GM21526 (cell line): ENCODE measurements around the gene MMEL1.
"Not testable (repeated sequence)": the region's sequence is repeated elsewhere in the genome, so short reads cannot be mapped to it uniquely, and the experiment has no call there.

Source experiments
- ATAC-seq: cut with Tn5 transposase; IDR thresholded peaks from one replicate; pipeline ENCODE4 v1.9.1; 2021; ENCODE audit warnings: moderate library complexity; ENCODE audit not compliant: unreplicated experiment, low FRiP score

The MMEL1 gene

DNA sequence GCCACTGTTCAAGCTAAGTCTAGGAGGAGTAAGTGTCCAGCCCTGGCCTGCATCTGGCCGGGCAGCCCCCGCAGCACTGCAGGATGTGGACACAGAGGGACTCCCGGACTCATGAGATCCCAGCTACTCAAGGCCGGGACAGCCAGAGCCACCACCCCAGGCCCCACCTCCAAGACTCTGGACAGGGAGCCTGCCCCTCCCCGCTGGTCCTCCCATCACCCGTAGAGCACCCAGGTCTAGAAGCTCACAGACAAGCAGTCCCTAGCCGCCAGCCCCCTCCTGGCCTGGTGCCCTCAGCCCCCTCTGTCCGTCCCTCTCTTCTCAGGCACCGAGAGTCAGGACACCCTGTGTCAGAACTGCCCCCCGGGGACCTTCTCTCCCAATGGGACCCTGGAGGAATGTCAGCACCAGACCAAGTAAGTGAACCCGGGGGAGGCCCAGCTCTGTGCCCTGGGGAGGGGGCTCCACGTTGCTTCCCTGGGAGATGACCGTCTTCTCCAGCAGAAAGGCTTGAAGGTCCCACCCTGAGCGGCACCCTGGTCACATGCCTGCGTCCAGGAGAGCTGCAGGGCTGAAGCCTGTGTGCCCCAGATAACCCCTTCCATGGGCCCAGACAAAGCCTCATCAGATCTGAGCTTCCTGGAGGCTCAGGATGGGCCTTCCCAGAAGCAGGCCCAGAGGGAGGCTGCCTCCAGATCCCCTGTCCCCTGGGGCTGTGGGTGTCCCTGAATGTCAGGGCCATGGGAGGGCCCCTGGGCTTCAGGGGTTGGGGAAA, 72.3 kb downstream of the MMEL1 start:
- ATAC-seq = no peak

DNA sequence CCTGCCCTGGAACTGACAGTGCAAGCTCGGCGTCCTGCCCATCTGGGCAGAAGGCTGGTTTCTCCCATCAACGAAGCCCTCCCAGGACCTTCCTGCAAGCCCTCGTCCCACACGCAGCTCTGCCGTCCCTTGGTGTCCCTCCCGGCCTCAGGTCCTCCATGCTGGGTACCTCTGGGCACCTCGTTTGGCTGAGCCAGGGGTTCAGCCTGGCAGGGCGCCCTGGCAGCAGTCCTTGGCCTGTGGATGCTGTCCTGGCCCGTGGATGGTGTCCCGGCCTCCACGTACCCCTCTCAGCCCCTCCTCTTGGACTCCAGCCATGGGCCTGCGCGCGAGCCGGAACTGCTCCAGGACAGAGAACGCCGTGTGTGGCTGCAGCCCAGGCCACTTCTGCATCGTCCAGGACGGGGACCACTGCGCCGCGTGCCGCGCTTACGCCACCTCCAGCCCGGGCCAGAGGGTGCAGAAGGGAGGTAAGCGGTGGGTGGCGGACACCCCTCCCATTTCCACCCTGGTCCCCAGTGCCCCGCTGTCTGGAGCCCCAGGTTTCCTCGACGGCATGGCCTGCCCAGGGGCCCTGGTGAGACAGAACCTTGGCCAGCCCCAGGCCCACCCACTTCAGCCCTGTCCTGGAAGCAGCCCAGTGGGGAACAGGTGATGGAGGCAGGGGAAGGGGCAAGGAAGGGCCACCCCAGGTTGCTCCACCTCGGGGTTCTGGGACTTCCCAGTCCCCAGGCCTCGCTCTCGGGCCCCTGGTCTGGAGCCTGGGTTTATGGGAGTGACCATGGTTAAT, 73.1 kb downstream of the MMEL1 start:
- ATAC-seq = no peak

DNA sequence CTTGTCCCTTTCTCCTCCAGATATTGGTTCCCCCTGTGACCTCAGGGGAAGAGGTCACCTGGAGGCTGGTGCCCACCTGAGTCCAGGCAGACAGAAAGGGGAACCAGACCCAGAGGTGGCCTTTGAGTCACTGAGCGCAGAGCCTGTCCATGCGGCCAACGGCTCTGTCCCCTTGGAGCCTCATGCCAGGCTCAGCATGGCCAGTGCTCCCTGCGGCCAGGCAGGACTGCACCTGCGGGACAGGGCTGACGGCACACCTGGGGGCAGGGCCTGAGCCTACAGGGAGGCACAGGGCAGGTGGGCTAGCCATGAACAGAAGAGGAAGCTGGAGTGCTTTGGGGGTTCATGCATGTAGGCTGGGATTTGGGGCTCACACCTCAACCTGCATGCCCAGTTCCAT, 74.0 kb downstream of the MMEL1 start:
- ATAC-seq = no peak

- no peak for ATAC-seq
Measured at GRCh38 chr1:2558420-2558819, 74.4 kb downstream of the MMEL1 start.

DNA sequence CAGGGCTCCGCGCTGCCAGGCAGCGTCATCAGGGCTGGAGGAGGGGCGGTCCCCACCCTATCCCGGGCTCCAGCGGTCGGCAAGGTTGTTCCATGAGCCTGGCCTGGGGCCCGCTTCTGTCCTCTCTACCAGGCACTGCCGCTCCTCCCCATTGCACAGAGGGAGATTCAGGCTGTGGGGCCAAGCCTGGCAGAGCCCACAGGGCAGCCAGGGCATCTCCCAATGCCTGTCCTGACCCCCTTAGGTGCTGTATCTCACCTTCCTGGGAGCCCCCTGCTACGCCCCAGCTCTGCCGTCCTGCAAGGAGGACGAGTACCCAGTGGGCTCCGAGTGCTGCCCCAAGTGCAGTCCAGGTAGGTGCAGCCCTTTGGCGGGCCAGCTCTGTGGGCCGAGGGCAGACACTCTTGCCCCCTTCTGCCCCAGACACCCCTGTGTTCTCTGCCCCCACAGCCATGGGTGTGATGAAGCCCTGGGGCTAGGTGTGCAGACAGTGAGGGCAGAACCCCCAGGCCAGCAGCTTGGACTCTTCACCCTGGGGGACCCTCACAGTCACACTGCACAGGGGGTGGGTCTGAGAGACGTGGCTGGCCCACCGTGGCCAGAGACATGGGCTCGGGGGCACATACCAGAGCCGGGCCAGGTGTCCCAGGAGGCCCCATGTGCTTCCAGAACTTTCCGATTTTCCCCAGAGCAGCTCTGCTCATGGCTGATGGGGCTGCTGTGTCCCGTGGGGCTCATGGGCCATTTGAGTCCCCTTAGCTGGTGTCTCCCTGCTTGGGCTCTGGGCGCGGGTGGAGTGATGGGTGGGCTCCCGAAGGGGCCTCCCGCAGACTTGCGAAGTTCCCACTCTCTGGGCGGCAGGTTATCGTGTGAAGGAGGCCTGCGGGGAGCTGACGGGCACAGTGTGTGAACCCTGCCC, 75.1 kb downstream of the MMEL1 start:
- no peak for ATAC-seq

DNA sequence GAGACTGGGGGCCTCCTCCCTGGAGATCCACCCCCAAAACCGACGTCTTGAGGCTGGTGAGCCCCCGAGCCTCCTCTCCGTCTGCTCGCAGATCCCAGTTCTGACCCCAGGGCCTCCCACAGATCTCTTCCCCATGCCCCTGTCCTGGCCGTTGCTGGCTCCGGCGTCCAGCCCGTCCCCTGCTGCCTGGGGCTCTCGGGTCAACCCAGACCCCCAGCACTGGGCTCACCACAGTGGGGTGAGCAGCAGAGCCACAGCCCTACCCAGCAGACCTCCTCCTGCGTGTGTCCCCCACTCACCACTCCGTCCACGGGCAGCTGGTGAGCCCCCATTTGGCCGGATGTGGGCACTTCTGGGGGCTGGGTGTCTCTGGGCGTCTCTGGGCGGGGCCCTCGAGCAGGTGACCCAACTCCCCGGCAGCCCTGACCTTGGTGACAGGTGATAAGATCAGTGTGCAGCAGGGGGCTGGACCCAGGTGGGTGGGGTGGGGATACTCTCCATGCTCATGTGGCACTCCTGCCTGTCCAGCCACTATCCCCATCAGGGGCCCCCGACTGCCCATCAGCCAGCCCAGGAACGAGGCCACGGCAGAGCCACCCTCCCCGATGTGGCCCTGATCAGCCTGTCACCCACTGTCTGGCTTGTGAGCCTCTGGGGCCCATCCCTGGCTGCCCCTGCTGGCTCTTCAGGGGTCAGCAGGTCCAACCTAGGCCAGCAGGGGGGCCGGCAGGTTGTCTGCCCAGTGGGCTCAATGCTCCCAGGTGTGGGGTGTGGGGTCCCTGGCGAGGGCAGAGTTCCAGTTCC, 75.9 kb downstream of the MMEL1 start:
- no peak for ATAC-seq

DNA sequence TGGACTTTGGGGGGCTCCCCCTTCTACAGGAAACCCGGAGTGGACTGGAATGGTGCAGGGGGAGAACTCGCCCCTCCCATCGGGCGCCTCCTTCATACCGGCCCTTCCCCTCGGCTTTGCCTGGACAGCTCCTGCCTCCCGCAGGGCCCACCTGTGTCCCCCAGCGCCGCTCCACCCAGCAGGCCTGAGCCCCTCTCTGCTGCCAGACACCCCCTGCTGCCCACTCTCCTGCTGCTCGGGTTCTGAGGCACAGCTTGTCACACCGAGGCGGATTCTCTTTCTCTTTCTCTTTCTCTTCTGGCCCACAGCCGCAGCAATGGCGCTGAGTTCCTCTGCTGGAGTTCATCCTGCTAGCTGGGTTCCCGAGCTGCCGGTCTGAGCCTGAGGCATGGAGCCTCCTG, 76.5 kb downstream of the MMEL1 start, which contains the start of gene TNFRSF14:
Gene TNFRSF14 (plus strand): TSS at position 95 of the 401 bp plus-strand sequence. CDS start 294 bp downstream, at position 389.
- ATAC-seq = no peak

DNA sequence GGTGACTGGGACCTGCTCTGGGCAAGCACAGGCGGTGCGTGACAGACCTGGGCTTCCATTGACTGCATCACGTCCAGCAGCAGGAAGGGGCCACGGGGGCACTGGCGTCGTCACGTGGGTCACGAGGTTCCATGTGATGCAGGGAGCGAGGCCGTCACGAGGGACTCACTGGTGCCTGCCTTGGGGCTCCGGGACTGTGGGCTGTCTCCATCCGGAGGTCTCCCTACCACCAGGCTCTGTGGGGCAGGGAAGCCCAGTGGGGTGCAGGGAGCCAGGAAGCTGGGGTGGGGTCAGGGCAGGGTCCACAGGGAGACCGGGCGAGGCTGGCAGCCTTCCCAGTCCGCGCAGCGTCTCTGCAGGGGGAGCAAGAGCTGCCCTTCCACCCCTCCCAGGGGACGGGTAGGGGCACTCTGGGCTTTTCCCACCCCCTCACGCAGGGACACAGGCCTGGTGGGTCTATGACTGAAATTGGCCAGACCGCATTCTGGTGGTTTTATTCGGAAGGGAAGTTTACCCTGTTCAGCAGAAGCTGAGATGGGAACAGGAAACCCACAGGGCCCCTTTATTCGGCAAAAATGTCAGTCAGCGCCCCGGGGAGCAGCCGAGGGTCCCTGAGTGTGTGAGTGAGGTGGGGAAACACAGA, 77.1 kb downstream of the MMEL1 start:
- ATAC-seq = no peak

DNA sequence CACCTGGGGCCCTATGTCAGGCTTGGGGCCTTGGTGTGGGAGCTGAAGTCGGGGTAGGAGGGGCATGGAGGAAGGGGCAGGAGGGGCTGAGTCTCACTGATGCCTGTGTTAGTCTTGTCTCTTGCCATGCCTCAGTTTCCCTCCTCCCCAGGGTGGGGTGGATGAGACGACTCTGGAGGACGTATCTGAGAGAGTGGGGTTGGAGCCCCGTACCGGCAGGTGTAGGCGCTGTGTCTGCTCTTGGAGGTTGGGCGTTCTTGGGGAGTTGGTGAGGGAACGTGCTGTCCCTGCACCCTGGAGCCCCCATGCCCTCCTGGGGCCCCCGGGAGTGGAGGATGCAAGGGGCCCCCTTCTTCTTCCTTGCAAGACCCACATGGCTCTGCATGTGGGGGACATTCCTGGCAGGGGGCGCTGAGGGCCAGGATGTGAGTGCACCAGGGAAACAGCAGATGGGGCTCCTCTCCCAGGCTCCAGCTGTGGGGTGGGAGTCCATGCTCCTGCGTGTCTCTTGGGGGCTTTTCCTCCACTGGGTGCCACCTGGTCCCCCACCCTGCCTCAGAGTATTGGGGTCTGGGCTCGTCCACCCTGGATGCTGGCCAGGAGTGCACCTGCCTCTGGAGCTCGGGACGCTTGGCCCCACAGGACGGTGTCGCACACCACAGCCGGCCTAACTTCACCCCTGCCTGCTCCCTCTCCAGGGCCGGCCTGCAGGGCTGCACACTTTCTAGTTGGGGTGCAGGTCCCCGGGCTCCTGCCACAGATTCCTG, 78.0 kb downstream of the MMEL1 start:
- no peak for ATAC-seq

DNA sequence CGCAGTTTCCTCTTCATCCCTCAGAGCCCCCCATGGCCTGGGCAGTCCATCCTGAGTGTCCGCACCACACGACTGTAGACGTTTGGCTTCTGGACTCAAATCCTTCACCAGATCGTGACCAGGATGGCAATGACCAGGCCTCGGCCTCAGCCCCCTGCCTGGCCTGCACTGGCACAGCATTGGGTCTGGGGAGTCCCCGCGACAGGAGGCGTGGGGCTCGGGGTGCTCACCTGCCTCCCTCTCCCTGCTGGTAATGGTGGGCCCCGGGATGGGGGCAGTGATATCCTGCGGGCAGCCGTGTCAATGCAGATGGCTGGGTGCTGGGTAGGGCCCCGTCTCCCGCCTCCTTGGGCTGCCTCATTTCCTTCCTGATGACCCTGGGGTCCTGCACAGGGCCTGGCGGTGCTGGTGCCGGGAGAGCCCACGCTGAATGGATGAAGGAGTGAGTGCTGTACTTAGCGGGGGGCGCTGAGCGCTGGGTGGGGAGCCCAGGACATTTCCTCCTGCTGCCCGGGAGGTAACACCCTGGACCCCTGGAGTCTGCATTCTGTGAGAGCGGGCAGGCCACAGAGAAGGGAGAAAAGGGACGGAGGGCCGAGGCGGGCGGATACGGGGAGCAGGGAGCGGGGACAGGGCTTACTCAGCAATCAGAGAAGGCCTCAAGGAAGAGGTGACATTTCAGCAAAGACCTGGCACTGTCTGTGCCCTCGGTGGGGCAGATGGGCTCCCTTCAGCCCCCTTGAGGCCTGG, 78.8 kb downstream of the MMEL1 start:
- no peak for ATAC-seq

DNA sequence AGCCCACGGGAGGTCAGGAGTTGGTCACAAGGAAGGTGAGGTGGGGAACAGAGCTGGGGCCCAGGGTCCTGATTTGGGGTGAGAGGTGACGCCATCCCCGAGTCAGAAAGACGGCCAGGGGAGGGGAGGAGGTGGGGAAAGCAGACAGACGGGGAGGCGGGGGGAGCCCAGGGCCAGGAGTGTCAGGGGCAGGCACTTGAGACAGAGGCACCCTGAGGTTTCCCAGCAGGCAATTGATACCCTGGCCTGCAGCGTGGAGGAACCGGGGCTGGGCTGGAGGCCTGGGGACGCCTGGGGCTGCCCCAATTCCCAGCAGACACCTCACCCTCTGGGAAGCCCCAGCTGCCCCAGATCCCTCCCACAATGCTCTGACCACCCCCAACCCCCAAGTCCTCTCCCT, 79.7 kb downstream of the MMEL1 start:
- not testable (repeated sequence) for ATAC-seq

DNA sequence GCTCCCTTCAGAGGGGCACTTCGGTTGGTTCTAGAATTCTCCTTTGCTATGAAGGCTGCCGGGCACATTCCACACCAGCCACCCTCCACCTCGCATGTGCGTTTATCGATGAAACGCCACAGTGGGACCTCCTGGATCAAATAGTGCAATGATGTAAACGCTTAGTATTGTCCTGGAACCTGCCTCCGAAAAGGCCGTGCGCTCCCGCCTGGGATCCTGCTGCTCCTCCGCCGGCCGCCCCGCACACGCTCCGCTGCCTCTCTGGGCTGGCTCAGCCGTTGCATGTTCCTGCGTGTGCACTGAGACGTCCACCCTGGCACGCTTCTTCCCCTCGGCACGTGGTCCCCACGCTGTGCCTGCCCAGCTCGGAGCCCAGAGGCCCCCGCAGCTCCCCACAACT, 80.6 kb downstream of the MMEL1 start:
- no peak for ATAC-seq

DNA sequence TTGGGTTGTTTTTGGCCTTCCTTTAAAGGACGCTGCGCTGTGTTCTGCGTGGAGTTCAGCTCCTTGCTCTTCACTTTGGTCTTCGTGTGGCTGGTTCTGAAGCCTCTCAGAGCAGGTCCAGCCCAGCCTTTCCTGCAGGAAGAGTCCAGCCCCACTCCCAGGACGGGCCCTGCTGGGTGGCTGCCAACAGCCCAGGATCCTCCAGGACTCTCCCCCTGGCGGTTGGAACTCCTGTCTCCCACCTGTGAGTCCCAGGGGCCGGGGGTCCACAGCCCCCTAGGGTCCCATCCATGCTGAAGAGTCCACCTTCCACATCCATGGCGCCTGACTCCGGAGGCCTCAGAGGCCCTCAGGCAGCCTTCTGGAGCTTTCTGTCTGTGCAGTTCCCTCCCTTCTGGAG, 81.3 kb downstream of the MMEL1 start:
- not testable (repeated sequence) for ATAC-seq

DNA sequence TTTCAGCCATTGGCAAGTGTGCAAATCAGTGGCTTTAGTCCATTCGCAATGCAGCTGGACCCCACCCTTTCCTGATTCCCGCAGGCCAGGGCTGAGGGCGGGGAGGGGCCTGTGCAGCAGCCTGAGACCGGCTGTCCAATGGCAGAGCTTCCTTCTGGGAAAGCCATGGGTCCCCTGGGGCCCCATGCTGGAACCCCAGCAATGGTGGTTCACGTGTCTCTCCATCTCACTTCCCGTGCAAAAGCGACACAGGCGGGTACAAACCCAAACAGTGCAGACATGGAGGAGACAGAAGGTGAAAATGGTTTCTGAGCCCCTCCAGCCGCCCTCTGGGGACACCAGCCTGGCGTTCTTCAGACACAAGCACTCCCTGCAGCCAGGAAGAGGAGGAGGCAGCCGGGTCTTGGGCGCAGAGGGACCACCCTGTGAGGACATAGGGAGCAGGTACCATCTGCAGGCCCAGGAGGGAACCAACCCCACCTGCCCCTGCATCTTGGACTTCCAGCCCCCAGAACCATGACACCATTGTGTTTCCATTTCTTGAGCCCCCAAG, 82.4 kb downstream of the MMEL1 start:
- not testable (repeated sequence) for ATAC-seq

DNA sequence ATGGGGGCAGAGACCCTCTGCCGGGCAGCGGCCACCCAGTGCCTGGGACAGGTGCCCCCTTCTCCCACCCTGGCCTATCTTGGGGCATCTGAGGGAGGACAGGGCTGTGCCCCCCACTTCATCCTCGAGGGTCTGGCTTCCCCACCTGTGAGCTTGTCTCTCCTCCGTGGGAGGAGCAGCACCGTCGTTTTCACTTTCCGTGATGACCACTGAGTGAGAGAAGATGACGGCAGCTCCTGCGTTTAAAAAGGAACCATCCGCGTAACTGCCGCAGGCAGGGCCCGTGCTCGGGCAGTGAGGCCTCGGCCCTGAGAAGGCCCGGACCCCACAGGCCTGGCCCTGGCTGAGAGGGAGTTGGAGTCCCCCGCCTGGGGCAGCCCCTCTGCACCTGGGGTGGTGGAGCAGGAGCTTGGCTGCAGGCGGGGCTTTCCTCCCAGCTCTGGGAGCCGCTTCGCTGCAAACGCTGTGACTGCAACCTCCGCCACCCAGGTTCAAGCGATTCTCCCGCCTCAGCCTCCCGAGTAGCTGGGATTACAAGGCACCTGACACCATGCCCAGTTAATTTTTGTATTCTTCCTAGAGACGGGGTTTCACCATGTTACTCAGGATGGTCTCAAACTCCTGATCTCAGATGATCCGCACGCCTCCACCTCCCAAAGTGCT, 83.3 kb downstream of the MMEL1 start:
- not testable (repeated sequence) for ATAC-seq

DNA sequence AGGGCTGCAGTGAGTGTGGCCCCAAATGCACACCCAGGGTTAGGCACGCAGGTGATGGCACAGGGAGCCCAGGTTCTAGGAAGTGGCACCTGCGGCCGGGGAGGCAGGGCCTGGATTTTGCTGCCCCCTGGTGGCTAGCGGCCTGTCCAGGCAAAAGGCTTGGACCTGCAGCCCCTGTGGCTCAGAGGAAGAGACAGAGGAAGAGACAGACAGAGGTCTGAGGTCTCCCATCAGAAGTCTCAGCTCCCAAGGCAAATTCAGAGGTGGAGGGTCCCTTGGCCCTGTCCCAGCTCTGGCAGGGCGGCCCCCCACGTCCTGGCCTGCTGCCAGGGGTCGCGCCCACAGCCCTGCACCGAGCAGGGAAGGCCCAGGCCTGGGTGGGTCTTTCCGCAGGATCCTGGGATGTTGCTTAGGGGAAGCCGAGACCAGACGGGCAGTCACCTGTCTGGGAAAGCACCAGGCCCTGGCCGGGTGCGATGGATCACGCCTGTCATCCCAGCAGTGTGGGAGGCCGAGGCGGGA, 84.7 kb downstream of the MMEL1 start:
- peak; percentile 18 for ATAC-seq
